Right lobe of liver (tissue), 6 donors: ENCODE measurements around the gene G3BP1. TPM values are rescaled to one million over a fixed set of nuclear protein-coding genes. Genes with fewer than 3 reads are reported as not detected.
"Not testable (repeated sequence)": the region's sequence is repeated elsewhere in the genome, so short reads cannot be mapped to it uniquely, and the experiment has no call there.

Source experiments
- ATAC-seq, 4 donors: fragments of 200-7000 bp; cut with Tn5 transposase; one replicate each; pipeline ENCODE4 v1.9.1; 2020; ENCODE audit warnings: mild to moderate bottlenecking in 4 of 4, moderate library complexity in 4 of 4
- DNase-seq, 3 donors: peaks; one replicate each; pipeline ENCODE4 v3.0.0-alpha.2; 2020
- H3K27ac ChIP-seq, 3 donors: fragments of 200-600 bp; one replicate each; pipeline ENCODE4 v1.8.0; 2022
- H3K27me3 ChIP-seq, 2 donors: fragments of 200-600 bp; one replicate each; pipeline ENCODE4 v1.8.0; 2022
- H3K36me3 ChIP-seq, 4 donors: fragments of 200-600 bp; sonication (generic) in 1 of 4; one replicate each; pipeline versions ENCODE4 v1.5.1 to v1.8.0; 2017 to 2022; ENCODE audit warnings: control low read depth in 1 of 4
- H3K4me1 ChIP-seq, 4 donors: fragments of 200-600 bp; sonication (generic) in 1 of 4; one replicate each; pipeline versions ENCODE4 v1.5.1 to v1.8.0; 2017 to 2022; ENCODE audit warnings: control low read depth in 1 of 4
- H3K4me3 ChIP-seq, 3 donors: fragments of 200-600 bp; one replicate each; pipeline ENCODE4 v1.8.0; 2022
- H3K9me3 ChIP-seq, 4 donors: fragments of 200-600 bp; sonication (generic) in 1 of 4; one replicate each; pipeline versions ENCODE4 v1.5.1 to v1.8.0; 2017 to 2022; ENCODE audit warnings: control low read depth in 1 of 4
- CTCF ChIP-seq, 4 donors: fragments of 200-600 bp in 3 of 4; fragments of 450-650 bp in 1 of 4; IDR thresholded peaks; one replicate each; pipeline versions ENCODE4 v1.5.1 to v1.8.0; 2016 to 2022; ENCODE audit warnings: antibody characterized with exemption in 4 of 4, mild to moderate bottlenecking in 2 of 4
- POLR2A ChIP-seq: fragments of 450-650 bp; IDR thresholded peaks from one replicate; pipeline ENCODE4 v1.6.1; 2017; ENCODE audit warnings: antibody characterized with exemption, mild to moderate bottlenecking
- WGBS: methylation state at CpG from one replicate; pipeline ENCODE4 v1.1.6; 2018; ENCODE audit warnings: low coverage, low lambda C conversion rate; ENCODE audit not compliant: insufficient coverage; ENCODE audit errors: missing lambda C conversion rate; 5-methylcytosine and 5-hydroxymethylcytosine counted together
- intact Hi-C, 2 donors: fragments of 100-400 bp; cut with DNase I; formaldehyde crosslinking; loops; one replicate each; pipeline versions ENCODE4 v1.11.2 to v1.14.1; 2022
- long read RNA-seq: library from polyadenylated mRNA; unstranded; transcript quantifications from one replicate; pipeline ENCODE4 v2.0.0, GENCODE V29; 2019
- total RNA-seq, 6 experiments: library from RNA; depleted of rRNA in 2 of 6; stranded (reverse); fragments of >200 nt in 2 of 6; fragmentation: NEBNext Ultra II Directional in 3 of 6; extraction: Animal tissue kit (Norgen Biotek cat#: 25700) in 3 of 6; gene quantifications; one replicate each; pipeline versions ENCODE4 v1.1.0 to v1.2.4, GENCODE V29; 2016 to 2023
- donor health status: DM: no; HTN: yes; CAD: no.
- donor health status: DM: no; HTN: no; CAD: no.
- donor health status: DM: no; HTN: no; CAD: no.
- donor health status: DM: no; HTN: yes; CAD: no.
- donor health status: DM: no; HTN: yes; CAD: no.

G3BP1 gene
- total RNA-seq, result 100 to 1,000 TPM in 2 of 6 experiments, 10 to 100 TPM in 4; 63.9 to 107 (median 94.5) TPM
- long read RNA-seq, full-length matches to known transcripts, result 10 of 16 reads
- long read RNA-seq, partial matches to known transcripts, result 3 of 16 reads
- long read RNA-seq, other reads (novel, unspliced or antisense), result 3 of 16 reads

- ATAC-seq (peak; percentile 86 to 93 (median 87)), DNase-seq (peak; percentile 100)
- peaks cover 0 to 35% (median 8%) of the 10 kb centered on the region in 4 donors for H3K4me1 ChIP-seq
- no peaks in the 10 kb centered on the region for H3K36me3 ChIP-seq
- peak within 1 kb of the TSS; percentile 88 to 98 (median 96) for H3K27ac ChIP-seq
- 0% methylated on average over 31 of the region's 49 CpGs for WGBS
- intact Hi-C loops, result no loop called here
- peak within 1 kb of the TSS; percentile 73 to 78 (median 73) for H3K4me3 ChIP-seq
- H3K27me3 ChIP-seq, result no peaks in the 10 kb centered on the region
- TF ChIP-seq CTCF (IDR thresholded peaks at IDR 0.05), result peak; percentile 64 to 80 (median 75)
- peak; percentile 98 for TF ChIP-seq POLR2A
- H3K9me3 ChIP-seq, result no peaks in the 10 kb centered on the region
Measured at GRCh38 chr5:151771259-151772028, at the start of gene G3BP1. G3BP1 (plus strand) TSS chr5:151771954; CDS start chr5:151786621, 14,667 bp downstream.

GRCh38 chr5:151722546-151722945 lies 49.2 kb upstream of the G3BP1 start:
- no peak overlapping the region for H3K4me3 ChIP-seq
- ATAC-seq, result peak in 2 of 4 donors; percentile 27 to 55
- no peak overlapping the region for H3K27ac ChIP-seq
- H3K4me1 ChIP-seq, result no peaks in the 10 kb centered on the region
- intact Hi-C loops, result no loop called here
- DNase-seq, result no peak
- no peaks in the 10 kb centered on the region for H3K9me3 ChIP-seq
- no peaks in the 10 kb centered on the region for H3K27me3 ChIP-seq
- H3K36me3 ChIP-seq, result no peaks in the 10 kb centered on the region
- no peak for TF ChIP-seq CTCF (IDR thresholded peaks at IDR 0.05)
- no peak for TF ChIP-seq POLR2A

GRCh38 chr5:151724360-151724759 lies 47.4 kb upstream of the G3BP1 start:
- ATAC-seq (no peak), DNase-seq (no peak)
- intact Hi-C loops, result no loop called here
- no peaks in the 10 kb centered on the region for H3K4me1 ChIP-seq
- H3K9me3 ChIP-seq, result no peaks in the 10 kb centered on the region
- no peaks in the 10 kb centered on the region for H3K27me3 ChIP-seq
- 100% methylated on average over 2 of the region's 2 CpGs for WGBS
- no peak for TF ChIP-seq POLR2A
- TF ChIP-seq CTCF (IDR thresholded peaks at IDR 0.05), result no peak
- H3K36me3 ChIP-seq, result no peaks in the 10 kb centered on the region
- no peak overlapping the region for H3K27ac ChIP-seq
- H3K4me3 ChIP-seq, result no peak overlapping the region

- intact Hi-C loops, result not testable (repeated sequence)
- 75% methylated on average over 5 of the region's 5 CpGs for WGBS
Measured at GRCh38 chr5:151729597-151729996, 42.2 kb upstream of the G3BP1 start.

GRCh38 chr5:151730381-151730780 lies 41.4 kb upstream of the G3BP1 start:
- no peak overlapping the region for H3K27ac ChIP-seq
- DNase-seq (no peak), ATAC-seq (no peak)
- intact Hi-C loops, result loop anchor here in 1 of 2 donors (10.0 kb wide), 1 partner anchor 66 kb away; no protein-coding TSS in a partner anchor
- H3K36me3 ChIP-seq, result no peaks in the 10 kb centered on the region
- TF ChIP-seq CTCF (IDR thresholded peaks at IDR 0.05), result no peak
- TF ChIP-seq POLR2A, result no peak
- no peak overlapping the region for H3K4me3 ChIP-seq
- H3K4me1 ChIP-seq, result no peaks in the 10 kb centered on the region
- H3K27me3 ChIP-seq, result no peaks in the 10 kb centered on the region
- no peaks in the 10 kb centered on the region for H3K9me3 ChIP-seq
- 95% methylated on average over 7 of the region's 7 CpGs for WGBS

More at GRCh38 chr5:151729597-151729996, 42.2 kb upstream of the G3BP1 start:
- H3K4me1 ChIP-seq, H3K9me3 ChIP-seq, H3K36me3 ChIP-seq, H3K27ac ChIP-seq, ATAC-seq, DNase-seq, H3K4me3 ChIP-seq, H3K27me3 ChIP-seq: not testable (repeated sequence)
